A549 (cell line): ENCODE measurements around the gene P4HB. TPM values are rescaled to one million over a fixed set of nuclear protein-coding genes. Genes with fewer than 3 reads are reported as not detected.

Experiments
- ATAC-seq, 2 experiments: fragments of 200-7000 bp in 1 of 2; fragments of >200 bp in 1 of 2; cut with Nextera tagmentation in 1 of 2; cut with Tn5 transposase in 1 of 2; 3 replicates each; pipeline versions ENCODE4 v1.8.0 to v1.9.1; 2018 to 2020; ENCODE audit warnings: mild to moderate bottlenecking in 1 of 2, moderate library complexity in 1 of 2
- CTCF ChIA-PET: fragments of 300-600 bp; sonication (Branson Sonifier 250); formaldehyde crosslinking; extraction: SDS; loops from one replicate; lab custom pipeline; 2021; ENCODE audit warnings: antibody characterized with exemption, inconsistent platforms; lab: Yijun Ruan, JAX
- POLR2A ChIA-PET: fragments of 350-600 bp; formaldehyde crosslinking; extraction: SDS; loops from one replicate; lab custom pipeline; 2021; ENCODE audit warnings: antibody characterized with exemption, inconsistent platforms; lab: Yijun Ruan, JAX
- DNase-seq, 2 experiments: peaks; one replicate each; pipeline versions ENCODE4 v3.0.0 to v3.0.0-alpha.2; 2011 to 2016; ENCODE audit warnings: low read depth in 1 of 2, low spot score in 1 of 2
- FAIRE-seq: peaks from 2 replicates; lab custom pipeline; 2011; peaks lifted over from hg19 to GRCh38; lab: Jason Lieb, UNC
- H3K27ac ChIP-seq, 2 experiments: fragments of >200 bp; sonication (Bioruptor Twin); formaldehyde crosslinking; 3 replicates each; pipeline ENCODE4 v1.5.1; 2016 to 2017
- H3K4me1 ChIP-seq: fragments of >200 bp; sonication (Bioruptor Twin); formaldehyde crosslinking; 3 replicates; pipeline ENCODE4 v1.6.1; 2016
- H3K4me2 ChIP-seq: fragments of >200 bp; sonication (Bioruptor Twin); formaldehyde crosslinking; 3 replicates; pipeline ENCODE4 v1.6.1; 2016
- H3K4me3 ChIP-seq: fragments of >200 bp; sonication (Bioruptor Twin); formaldehyde crosslinking; 3 replicates; pipeline ENCODE4 v1.5.1; 2016
- H3K9me3 ChIP-seq: fragments of >200 bp; sonication (Bioruptor Twin); formaldehyde crosslinking; 3 replicates; pipeline ENCODE4 v1.6.1; 2016
- CBX2 ChIP-seq: fragments of 200-600 bp; sonication (generic); IDR thresholded peaks from 2 replicates; pipeline ENCODE4 v1.6.1; 2016; ENCODE audit warnings: low read depth, mild to moderate bottlenecking, borderline replicate concordance
- CBX8 ChIP-seq: fragments of 200-600 bp; sonication (generic); IDR thresholded peaks from 2 replicates; pipeline ENCODE4 v1.6.1; 2016
- CHD2 ChIP-seq: fragments of 150-350 bp; IDR thresholded peaks from 2 replicates; pipeline ENCODE4 v1.6.1; 2014; ENCODE audit warnings: low read length; ENCODE audit not compliant: partially characterized antibody
- EHF ChIP-seq: fragments of 250-450 bp; sonication (Bioruptor Pico); IDR thresholded peaks from 2 replicates; pipeline ENCODE4 v1.5.0; 2020; ENCODE audit warnings: mild to moderate bottlenecking
- FOSL2 ChIP-seq, 2 experiments: fragments of 450-650 bp in 1 of 2; fragments of >200 bp in 1 of 2; sonication (Bioruptor Twin) in 1 of 2; formaldehyde crosslinking; IDR thresholded peaks; 2 replicates each; pipeline versions ENCODE4 v1.5.0 to v1.6.1; 2016 to 2020; ENCODE audit warnings: mild to moderate bottlenecking in 1 of 2, moderate library complexity in 1 of 2
- FOXS1 ChIP-seq: fragments of 250-450 bp; sonication (Bioruptor Pico); IDR thresholded peaks from 2 replicates; pipeline ENCODE4 v1.5.0; 2020; ENCODE audit warnings: mild to moderate bottlenecking, moderate library complexity
- HEYL ChIP-seq: fragments of 250-450 bp; sonication (Bioruptor Pico); IDR thresholded peaks from 2 replicates; pipeline ENCODE4 v1.8.0; 2021; ENCODE audit warnings: mild to moderate bottlenecking, moderate library complexity
- HMGXB4 ChIP-seq: fragments of 250-450 bp; sonication (Bioruptor Pico); IDR thresholded peaks from 2 replicates; pipeline ENCODE4 v1.5.0; 2021; ENCODE audit warnings: mild to moderate bottlenecking, moderate library complexity, borderline replicate concordance
- HOXA7 ChIP-seq: fragments of 250-450 bp; sonication (Bioruptor Pico); IDR thresholded peaks from 2 replicates; pipeline ENCODE4 v1.5.0; 2020; ENCODE audit warnings: mild to moderate bottlenecking, moderate library complexity
- KDM1A ChIP-seq: fragments of 200-600 bp; sonication (generic); IDR thresholded peaks from 2 replicates; pipeline ENCODE4 v1.6.1; 2016; ENCODE audit warnings: low read depth, mild to moderate bottlenecking
- NR3C1 ChIP-seq: fragments of >200 bp; sonication (Bioruptor Twin); formaldehyde crosslinking; IDR thresholded peaks from 3 replicates; pipeline ENCODE4 v1.6.1; 2017
- PHF8 ChIP-seq: fragments of 200-600 bp; sonication (generic); IDR thresholded peaks from 2 replicates; pipeline ENCODE4 v1.6.1; 2016; ENCODE audit warnings: low read depth, mild to moderate bottlenecking, antibody characterized with exemption, moderate library complexity, borderline replicate concordance
- POLR2AphosphoS2 ChIP-seq: conservative IDR thresholded peaks from 2 replicates; pipeline ENCODE4 v1.6.1; 2012; ENCODE audit warnings: low read length, improper control_type of control experiment, inconsistent platforms
- RARB ChIP-seq: fragments of 250-450 bp; sonication (Bioruptor Pico); IDR thresholded peaks from 2 replicates; pipeline ENCODE4 v1.8.0; 2021; ENCODE audit warnings: mild to moderate bottlenecking, moderate library complexity
- RFX5 ChIP-seq: fragments of 450-650 bp; IDR thresholded peaks from 2 replicates; pipeline ENCODE4 v1.7.1; 2014; ENCODE audit warnings: antibody characterized with exemption, mild to moderate bottlenecking, moderate library complexity
- RNF2 ChIP-seq: fragments of 200-600 bp; sonication (generic); IDR thresholded peaks from 2 replicates; pipeline ENCODE4 v1.6.1; 2016; ENCODE audit warnings: low read depth, mild to moderate bottlenecking, antibody characterized with exemption, moderate library complexity, borderline replicate concordance
- SREBF2 ChIP-seq: fragments of 450-650 bp; IDR thresholded peaks from 2 replicates; pipeline ENCODE4 v1.6.1; 2014; ENCODE audit warnings: mild to moderate bottlenecking, moderate library complexity
- TP53 ChIP-seq: fragments of 250-450 bp; sonication (Bioruptor Pico); IDR thresholded peaks from 2 replicates; pipeline ENCODE4 v1.5.0; 2021; ENCODE audit warnings: mild to moderate bottlenecking, moderate library complexity
- ZC3H11A ChIP-seq: fragments of 450-650 bp; IDR thresholded peaks from 2 replicates; pipeline ENCODE4 v1.6.1; 2014; ENCODE audit warnings: antibody characterized with exemption, mild to moderate bottlenecking
- WGBS: methylation state at CpG from one replicate; pipeline ENCODE4 v1.1.6; 2017; ENCODE audit errors: missing lambda C conversion rate; 5-methylcytosine and 5-hydroxymethylcytosine counted together
- polyA plus RNA-seq, 4 experiments: library from polyadenylated mRNA; depleted of rRNA in 3 of 4; stranded (reverse); fragments of >200 nt; fragmentation: RNase III in 1 of 4; extraction: RNeasy Plus Mini Kit Qiagen cat#74134 plus additional on column Dnase treatment in 1 of 4; gene quantifications; 2 replicates in 3 of 4; 3 replicates in 1 of 4; pipeline ENCODE4 v1.2.3, GENCODE V29; 2011 to 2017
- TF ChIP-seq, protein P1 (sequence below): IDR thresholded peaks from 2 replicates; pipeline ENCODE4 v1.6.1; 2012
- TF ChIP-seq, protein P2 (sequence below): fragments of >200 bp; sonication (Bioruptor Twin); formaldehyde crosslinking; IDR thresholded peaks from 3 replicates; pipeline ENCODE4 v1.6.1; 2016

The P4HB gene
- polyA plus RNA-seq, 2 of the 4 experiments (the other 2 are of a cell fraction) = 102 to 622 TPM

DNA sequence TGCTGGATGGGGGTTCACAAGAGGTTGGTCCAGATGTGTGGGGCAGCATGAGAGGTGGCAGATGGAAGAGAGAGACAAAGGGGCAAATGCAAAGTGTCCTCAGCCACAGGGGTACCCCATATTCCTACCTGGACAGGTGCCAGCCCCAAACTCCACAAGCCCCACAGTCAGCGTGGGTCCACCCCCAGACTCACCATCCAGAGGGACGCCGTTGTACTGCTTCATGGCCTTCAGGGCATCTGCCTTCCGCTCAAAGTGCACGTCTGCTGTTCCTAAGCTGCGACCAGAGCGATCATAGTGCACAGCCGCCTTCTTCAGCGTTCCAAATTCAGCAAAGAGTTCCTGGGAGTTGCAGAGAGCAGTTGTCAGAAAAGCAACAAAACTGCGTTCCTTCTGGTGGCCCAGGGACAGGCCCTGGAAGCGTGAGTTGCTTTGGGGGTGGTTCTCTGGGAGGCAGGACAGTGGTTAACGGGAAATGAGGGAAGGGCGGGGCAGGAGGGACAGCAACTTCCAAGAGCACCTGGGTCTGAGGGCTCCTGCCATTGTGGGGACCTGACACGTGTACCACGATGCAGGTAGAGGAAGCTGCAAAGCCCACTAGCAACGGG lies 28.8 kb upstream of the P4HB start (continued):
- TF ChIP-seq FOSL2 (IDR thresholded peaks at IDR 0.05) = no peak
- TF ChIP-seq FOSL2 (CRISPR knock-in tag; IDR thresholded peaks at IDR 0.05) = no peak
- TF ChIP-seq ZC3H11A = no peak
- no peak for TF ChIP-seq CBX8
- TF ChIP-seq HOXA7 (CRISPR knock-in tag) = no peak

- ChIA-PET POLR2A (interaction anchor here (1.4 kb wide), 1 partner anchor 9 kb away, joined by 3 read pairs; no protein-coding TSS in a partner anchor), CTCF (interaction anchor here (0.6 to 11.2 kb wide), 2 partner anchors 17 to 135 kb away, joined by 3 to 126 read pairs; partner anchors contain the start of gene ARHGDIA)
- Histone ChIP-seq H3K9me3 (no peaks in the 10 kb centered on the region), H3K27ac (no peak overlapping the region), H3K4me1 (peaks cover 27% of the 10 kb centered on the region), H3K4me3 (no peak overlapping the region), H3K4me2 (no peak overlapping the region)
- 93% methylated on average over 44 of the region's 44 CpGs for WGBS
- TF ChIP-seq RNF2 = no peak
- TF ChIP-seq, protein P1, sequence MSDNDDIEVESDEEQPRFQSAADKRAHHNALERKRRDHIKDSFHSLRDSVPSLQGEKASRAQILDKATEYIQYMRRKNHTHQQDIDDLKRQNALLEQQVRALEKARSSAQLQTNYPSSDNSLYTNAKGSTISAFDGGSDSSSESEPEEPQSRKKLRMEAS = no peak
- no peak for TF ChIP-seq KDM1A
- TF ChIP-seq HMGXB4 (CRISPR knock-in tag) = no peak
- no peak for TF ChIP-seq HEYL (CRISPR knock-in tag)
- TF ChIP-seq CHD2 = no peak
- no peak for TF ChIP-seq RARB
- no peak for TF ChIP-seq NR3C1
- TF ChIP-seq HOXA7 (CRISPR knock-in tag) = no peak
- TF ChIP-seq EHF (CRISPR knock-in tag) = no peak
- TF ChIP-seq CBX8 = no peak
- no peak for TF ChIP-seq SREBF2
- TF ChIP-seq, protein P2, sequence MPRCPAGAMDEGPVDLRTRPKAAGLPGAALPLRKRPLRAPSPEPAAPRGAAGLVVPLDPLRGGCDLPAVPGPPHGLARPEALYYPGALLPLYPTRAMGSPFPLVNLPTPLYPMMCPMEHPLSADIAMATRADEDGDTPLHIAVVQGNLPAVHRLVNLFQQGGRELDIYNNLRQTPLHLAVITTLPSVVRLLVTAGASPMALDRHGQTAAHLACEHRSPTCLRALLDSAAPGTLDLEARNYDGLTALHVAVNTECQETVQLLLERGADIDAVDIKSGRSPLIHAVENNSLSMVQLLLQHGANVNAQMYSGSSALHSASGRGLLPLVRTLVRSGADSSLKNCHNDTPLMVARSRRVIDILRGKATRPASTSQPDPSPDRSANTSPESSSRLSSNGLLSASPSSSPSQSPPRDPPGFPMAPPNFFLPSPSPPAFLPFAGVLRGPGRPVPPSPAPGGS = no peak
- no peak for TF ChIP-seq RFX5
- no peak for TF ChIP-seq PHF8
- no peak for TF ChIP-seq ZC3H11A
- TF ChIP-seq FOXS1 = no peak
- no peak for DNase-seq
- FAIRE-seq = no peak
- ATAC-seq = no peak
Observed at GRCh38 chr17:81888105-81888987, 28.0 kb upstream of the P4HB start.

GRCh38 chr17:81885869-81886548 lies 25.7 kb upstream of the P4HB start:
- Histone ChIP-seq H3K4me3 (no peak overlapping the region), H3K27ac (peak overlapping the region in 1 of 2 experiments; percentile 34; a peak in 1 of 6 replicates), H3K4me1 (peaks cover 20% of the 10 kb centered on the region), H3K9me3 (no peaks in the 10 kb centered on the region), H3K4me2 (no peak overlapping the region)
- FAIRE-seq (no peak), ATAC-seq (peak; percentile 6 to 28; a peak in 3 of 6 replicates), DNase-seq (no peak)
- ChIA-PET CTCF (interaction anchor here (0.8 to 11.2 kb wide), 5 partner anchors 9 to 144 kb away, joined by 3 to 126 read pairs (median 5); partner anchors contain the start of gene ARHGDIA), POLR2A (interaction anchor here (1.4 kb wide), 1 partner anchor 9 kb away, joined by 5 read pairs; no protein-coding TSS in a partner anchor)
- WGBS = 71% methylated on average over 10 of the region's 11 CpGs
- TF ChIP-seq TP53 (0 out of 2 replicates have a peak, but pooled peaks have one; percentile 2), FOSL2 (IDR thresholded peaks at IDR 0.05) (no peak), FOSL2 (CRISPR knock-in tag; IDR thresholded peaks at IDR 0.05) (0 out of 2 replicates have a peak, but pooled peaks have one; percentile 10), POLR2AphosphoS2 (no peak; the same call in 1 of the 2 replicates), CBX2 (no peak)
